Measurements from ENCODE around the gene RPA1. TPM values are rescaled to one million over a fixed set of nuclear protein-coding genes. Genes with fewer than 3 reads are reported as not detected.

RPA1 gene
- total RNA-seq, 1 experiment from 2014 or later, result 69.1 TPM

- Histone ChIP-seq H3K4me1 (ENCODE audit: insufficient read depth, low read length) (no peaks in the 10 kb centered on the region), H4K20me1 (ENCODE audit: low read length) (no peaks in the 10 kb centered on the region), H3K9me2 (replicated peaks; ENCODE audit: low read length) (no peaks in the 10 kb centered on the region), H3K27me3 (ENCODE audit: low read length) (no peaks in the 10 kb centered on the region), H3K4me3 (ENCODE audit: low read length) (no peak overlapping the region), H3K27ac (ENCODE audit: low read length) (no peak overlapping the region), H3K79me2 (ENCODE audit: low read length) (no peaks in the 10 kb centered on the region), H3K4me2 (ENCODE audit: low read length) (no peak overlapping the region), H3K9me3 (ENCODE audit: low read length) (no peaks in the 10 kb centered on the region), H2AFZ (ENCODE audit: low read length) (no peak overlapping the region), H3F3A (ENCODE audit: low read length, unreplicated experiment) (no peaks in the 10 kb centered on the region), H3K9ac (ENCODE audit: low read length) (no peak overlapping the region), H3K36me3 (ENCODE audit: low read depth, low read length) (no peaks in the 10 kb centered on the region)
- ChIA-PET CTCF (no interaction called here), POLR2A (ENCODE audit: unreplicated experiment) (no interaction called here)
- no peak for TF ChIP-seq EZH2phosphoT487 (IDR thresholded peaks at IDR 0.05; ENCODE audit: borderline replicate concordance, low read length)
- TF ChIP-seq CTCF (conservative IDR thresholded peaks at IDR 0.05; ENCODE audit: low read depth, low read length), result no peak
- TF ChIP-seq EZH2 (IDR thresholded peaks at IDR 0.05; ENCODE audit: low read length, unreplicated experiment), result no peak
- intact Hi-C loops (cut with micrococcal nuclease), result no loop called here
- ATAC-seq, result no peak
- no peak for DNase-seq
- BruUV-seq (replicated peaks), result no TSS peak
These were observed 113.6 kb downstream of the RPA1 start for GRCh38 chr17:1943436-1943831.

- Histone ChIP-seq H3K27me3 (ENCODE audit: low read length) (no peaks in the 10 kb centered on the region), H3K4me3 (ENCODE audit: low read length) (no peak overlapping the region), H3K4me1 (ENCODE audit: insufficient read depth, low read length) (no peaks in the 10 kb centered on the region), H3K27ac (ENCODE audit: low read length) (no peak overlapping the region), H3K9me2 (replicated peaks; ENCODE audit: low read length) (no peaks in the 10 kb centered on the region), H4K20me1 (ENCODE audit: low read length) (no peaks in the 10 kb centered on the region), H3K79me2 (ENCODE audit: low read length) (no peaks in the 10 kb centered on the region), H3K4me2 (ENCODE audit: low read length) (no peak overlapping the region), H3F3A (ENCODE audit: low read length, unreplicated experiment) (no peaks in the 10 kb centered on the region), H3K9ac (ENCODE audit: low read length) (no peak overlapping the region), H2AFZ (ENCODE audit: low read length) (no peak overlapping the region), H3K36me3 (ENCODE audit: low read depth, low read length) (no peaks in the 10 kb centered on the region), H3K9me3 (ENCODE audit: low read length) (no peaks in the 10 kb centered on the region)
- intact Hi-C loops (cut with micrococcal nuclease), result no loop called here
- POLR2A ChIA-PET (ENCODE audit: unreplicated experiment), result no interaction called here
- DNase-seq, result no peak
- CTCF ChIA-PET, result no interaction called here
- TF ChIP-seq CTCF (conservative IDR thresholded peaks at IDR 0.05; ENCODE audit: low read depth, low read length) (no peak), EZH2phosphoT487 (IDR thresholded peaks at IDR 0.05; ENCODE audit: borderline replicate concordance, low read length) (no peak), EZH2 (IDR thresholded peaks at IDR 0.05; ENCODE audit: low read length, unreplicated experiment) (no peak)
- no peak for ATAC-seq
- BruUV-seq (replicated peaks), result no TSS peak
These were observed 115.8 kb downstream of the RPA1 start for GRCh38 chr17:1945621-1946020.

GRCh38 chr17:1946021-1946932 lies 116.5 kb downstream of the RPA1 start:
- H3K9me2 ChIP-seq (replicated peaks; ENCODE audit: low read length), result no peaks in the 10 kb centered on the region
- no peaks in the 10 kb centered on the region for H3K4me1 ChIP-seq (ENCODE audit: insufficient read depth, low read length)
- H3K27ac ChIP-seq (ENCODE audit: low read length), result no peak overlapping the region
- intact Hi-C loops (cut with micrococcal nuclease), result no loop called here
- H3K9ac ChIP-seq (ENCODE audit: low read length), result no peak overlapping the region
- no peaks in the 10 kb centered on the region for H3K9me3 ChIP-seq (ENCODE audit: low read length)
- ATAC-seq, result no peak
- H3K4me3 ChIP-seq (ENCODE audit: low read length), result no peak overlapping the region
- no peaks in the 10 kb centered on the region for H3K27me3 ChIP-seq (ENCODE audit: low read length)
- no peaks in the 10 kb centered on the region for H3K79me2 ChIP-seq (ENCODE audit: low read length)
- no peaks in the 10 kb centered on the region for H3K36me3 ChIP-seq (ENCODE audit: low read depth, low read length)
- POLR2A ChIA-PET (ENCODE audit: unreplicated experiment), result no interaction called here
- H3F3A ChIP-seq (ENCODE audit: low read length, unreplicated experiment), result no peaks in the 10 kb centered on the region
- no TSS peak for BruUV-seq (replicated peaks)
- no peak overlapping the region for H2AFZ ChIP-seq (ENCODE audit: low read length)
- no peak for DNase-seq
- CTCF ChIA-PET, result no interaction called here
- no peak overlapping the region for H3K4me2 ChIP-seq (ENCODE audit: low read length)
- H4K20me1 ChIP-seq (ENCODE audit: low read length), result no peaks in the 10 kb centered on the region
- TF ChIP-seq CTCF (conservative IDR thresholded peaks at IDR 0.05; ENCODE audit: low read depth, low read length) (no peak), EZH2phosphoT487 (IDR thresholded peaks at IDR 0.05; ENCODE audit: borderline replicate concordance, low read length) (no peak), EZH2 (IDR thresholded peaks at IDR 0.05; ENCODE audit: low read length, unreplicated experiment) (no peak)

Measured in PC-3 (cell line).